SU-DHL-6 (cell line): ENCODE data around the gene BRSK2.
"Not testable (repeated sequence)": the region's sequence is repeated elsewhere in the genome, so short reads cannot be mapped to it uniquely, and the experiment has no call there.

ENCODE experiments used
- H2AFZ ChIP-seq: fragments of 200-600 bp; sonication (generic); 2 replicates; pipeline ENCODE4 v1.6.1; 2014; ENCODE audit warnings: low read depth, mild to moderate bottlenecking, moderate library complexity, mixed read lengths, antibody characterized with exemption, low read length; ENCODE audit not compliant: severe bottlenecking
- H3F3A ChIP-seq: fragments of 200-600 bp; shearing (Covaris generic); 2 replicates; pipeline ENCODE4 v1.6.0; 2016; ENCODE audit warnings: antibody characterized with exemption, mild to moderate bottlenecking; ENCODE audit not compliant: insufficient read depth
- H3K27ac ChIP-seq: fragments of 200-600 bp; sonication (generic); 2 replicates; pipeline ENCODE4 v1.5.1; 2016; ENCODE audit warnings: low read depth, mild to moderate bottlenecking, low read length, moderate library complexity, mixed read lengths
- H3K27me3 ChIP-seq: fragments of 200-600 bp; sonication (generic), shearing (Covaris generic); 2 replicates; pipeline ENCODE4 v1.6.0; 2014; ENCODE audit warnings: mild to moderate bottlenecking, low read length
- H3K36me3 ChIP-seq: fragments of 200-600 bp; sonication (generic); 2 replicates; pipeline ENCODE4 v1.6.1; 2014; ENCODE audit warnings: mild to moderate bottlenecking, low read length, mixed read lengths
- H3K4me2 ChIP-seq: fragments of 300-600, 200-600 bp; shearing (Covaris generic), sonication (generic); 2 replicates; pipeline ENCODE4 v1.6.0; 2014; ENCODE audit warnings: low read length, low read depth, mild to moderate bottlenecking; ENCODE audit not compliant: poor library complexity, severe bottlenecking
- H3K4me3 ChIP-seq: fragments of 200-600 bp; sonication (generic); 2 replicates; pipeline ENCODE4 v1.5.1; 2014; ENCODE audit warnings: antibody characterized with exemption, low read length, mild to moderate bottlenecking, mixed read lengths; ENCODE audit not compliant: insufficient read depth, poor library complexity, severe bottlenecking
- H3K79me2 ChIP-seq: fragments of 200-600 bp; sonication (generic); 2 replicates; pipeline ENCODE4 v1.6.1; 2014; ENCODE audit warnings: mild to moderate bottlenecking, low read length, moderate library complexity; ENCODE audit not compliant: insufficient read depth
- H3K9ac ChIP-seq: fragments of 200-600 bp; sonication (generic); 2 replicates; pipeline ENCODE4 v1.7.0; 2014; ENCODE audit warnings: mild to moderate bottlenecking, low read length
- H3K9me2 ChIP-seq: fragments of 200-600 bp; sonication (generic); replicated peaks from 2 replicates; pipeline ENCODE4 v1.6.1; 2014; ENCODE audit warnings: low read length; ENCODE audit not compliant: insufficient read depth
- H3K9me3 ChIP-seq: fragments of 200-600 bp; sonication (generic); 2 replicates; pipeline ENCODE4 v1.6.1; 2014; ENCODE audit warnings: low read length, mixed read lengths; ENCODE audit not compliant: insufficient read depth
- H4K20me1 ChIP-seq: fragments of 200-600 bp; sonication (generic); 2 replicates; pipeline ENCODE4 v1.6.1; 2014; ENCODE audit warnings: low read depth, mild to moderate bottlenecking, antibody characterized with exemption, low read length, moderate library complexity, mixed read lengths
- CTCF ChIP-seq: fragments of 200-600 bp; sonication (generic); IDR thresholded peaks from one replicate; pipeline ENCODE4 v1.5.1; 2017; ENCODE audit warnings: antibody characterized with exemption, mild to moderate bottlenecking, low read length, moderate library complexity; ENCODE audit not compliant: insufficient read depth, poor library complexity, severe bottlenecking
- EZH2phosphoT487 ChIP-seq: fragments of 200-600 bp; sonication (generic), shearing (Covaris generic); conservative IDR thresholded peaks from 2 replicates; pipeline ENCODE4 v1.6.1; 2018; ENCODE audit warnings: mild to moderate bottlenecking, antibody characterized with exemption, low read length, moderate library complexity, mixed read lengths

Gene BRSK2

GRCh38 chr11:1389932-1390568 lies at the start of gene BRSK2:
Gene BRSK2 (plus strand): TSS chr11:1389934. CDS start chr11:1390285, 351 bp downstream.
- Histone ChIP-seq H3K79me2 (no peaks in the 10 kb centered on the region), H2AFZ (no peak within 1 kb of the TSS), H3K9me3 (no peaks in the 10 kb centered on the region), H4K20me1 (no peaks in the 10 kb centered on the region), H3F3A (no peaks in the 10 kb centered on the region), H3K4me2 (no peak within 1 kb of the TSS), H3K9me2 (no peaks in the 10 kb centered on the region), H3K4me3 (no peak within 1 kb of the TSS), H3K9ac (no peak within 1 kb of the TSS), H3K27me3 (no peaks in the 10 kb centered on the region), H3K27ac (no peak within 1 kb of the TSS), H3K36me3 (no peaks in the 10 kb centered on the region)
- TF ChIP-seq CTCF (no peak), EZH2phosphoT487 (no peak)

- no peak for TF ChIP-seq EZH2phosphoT487
- TF ChIP-seq CTCF: no peak
- Histone ChIP-seq H3K36me3 (no peaks in the 10 kb centered on the region), H4K20me1 (no peaks in the 10 kb centered on the region)
These were observed 49.6 kb upstream of the BRSK2 start for GRCh38 chr11:1340111-1340510.

GRCh38 chr11:1341226-1341625 lies 48.5 kb upstream of the BRSK2 start:
- not testable (repeated sequence) for H3K4me2 ChIP-seq, H3K9me2 ChIP-seq, H3K79me2 ChIP-seq, H3K9ac ChIP-seq, H2AFZ ChIP-seq, H3K36me3 ChIP-seq, H3K27ac ChIP-seq, H3K4me3 ChIP-seq, H3F3A ChIP-seq, H3K9me3 ChIP-seq, H4K20me1 ChIP-seq, H3K27me3 ChIP-seq

More at GRCh38 chr11:1340111-1340510, 49.6 kb upstream of the BRSK2 start:
- no peaks in the 10 kb centered on the region for H3K9me3 ChIP-seq
- H3K27me3 ChIP-seq: no peaks in the 10 kb centered on the region
- H3K27ac ChIP-seq: no peak overlapping the region
- no peak overlapping the region for H3K4me2 ChIP-seq
- no peak overlapping the region for H2AFZ ChIP-seq
- H3K79me2 ChIP-seq: no peaks in the 10 kb centered on the region
- no peaks in the 10 kb centered on the region for H3F3A ChIP-seq
- no peak overlapping the region for H3K4me3 ChIP-seq
- no peak overlapping the region for H3K9ac ChIP-seq
- no peaks in the 10 kb centered on the region for H3K9me2 ChIP-seq

GRCh38 chr11:1341928-1342524 lies 47.7 kb upstream of the BRSK2 start:
- Histone ChIP-seq H4K20me1 (no peaks in the 10 kb centered on the region), H3K27ac (no peak overlapping the region), H3K4me3 (no peak overlapping the region), H3K4me2 (no peak overlapping the region), H3K9ac (no peak overlapping the region), H2AFZ (no peak overlapping the region), H3F3A (no peaks in the 10 kb centered on the region), H3K79me2 (no peaks in the 10 kb centered on the region), H3K36me3 (no peaks in the 10 kb centered on the region), H3K9me2 (no peaks in the 10 kb centered on the region), H3K27me3 (no peaks in the 10 kb centered on the region), H3K9me3 (no peaks in the 10 kb centered on the region)
- TF ChIP-seq EZH2phosphoT487: no peak
- TF ChIP-seq CTCF: no peak
